ENCODE data around the gene HECW1. TPM values are rescaled to one million over a fixed set of nuclear protein-coding genes. Genes with fewer than 3 reads are reported as not detected.

Gene HECW1
- total RNA-seq, 4 donors from 2014 or later: 0.62 to 4.3 (median 1.4) TPM; not detected in 1

GRCh38 chr7:43387932-43388331 is 275.5 kb downstream of the HECW1 start:
- 73 to 86% methylated on average over 3 of the region's 3 CpGs for WGBS, 2 donors
- intact Hi-C loops (cut with DNase I; ENCODE audit: low total_unique reads): no loop called here
- H3K4me3 ChIP-seq (ENCODE audit: low read depth, poor library complexity, severe bottlenecking): no peak overlapping the region

GRCh38 chr7:43390576-43390975 is 278.1 kb downstream of the HECW1 start:
- 92 to 96% methylated on average over 1 of the region's 1 CpG for WGBS, 2 donors
- intact Hi-C loops (cut with DNase I; ENCODE audit: low total_unique reads): no loop called here
- DNase-seq (ENCODE audit: low spot score in 2 of 2): no peak
- TF ChIP-seq CTCF (IDR thresholded peaks at IDR 0.05) (no peak), POLR2A (IDR thresholded peaks at IDR 0.05) (no peak)
- H3K4me3 ChIP-seq (ENCODE audit: low read depth, poor library complexity, severe bottlenecking): no peak overlapping the region

More at GRCh38 chr7:43387932-43388331, 275.5 kb downstream of the HECW1 start:
- TF ChIP-seq POLR2A (IDR thresholded peaks at IDR 0.05): no peak
- TF ChIP-seq CTCF (IDR thresholded peaks at IDR 0.05): no peak
- DNase-seq (ENCODE audit: low spot score in 2 of 2): no peak

GRCh38 chr7:43391518-43391917 is 279.1 kb downstream of the HECW1 start:
- no peak for TF ChIP-seq POLR2A (IDR thresholded peaks at IDR 0.05)
- no peak for TF ChIP-seq CTCF (IDR thresholded peaks at IDR 0.05)
- 38 to 45% methylated on average over 1 of the region's 1 CpG for WGBS, 2 donors
- no peak overlapping the region for H3K4me3 ChIP-seq (ENCODE audit: low read depth, poor library complexity, severe bottlenecking)
- no peak for DNase-seq (ENCODE audit: low spot score in 2 of 2)
- intact Hi-C loops (cut with DNase I; ENCODE audit: low total_unique reads): no loop called here

- intact Hi-C loops (cut with DNase I; ENCODE audit: low total_unique reads): no loop called here
- no peak for TF ChIP-seq POLR2A (IDR thresholded peaks at IDR 0.05)
- TF ChIP-seq CTCF (IDR thresholded peaks at IDR 0.05): no peak
- no peak overlapping the region for H3K4me3 ChIP-seq (ENCODE audit: low read depth, poor library complexity, severe bottlenecking)
- 71 to 83% methylated on average over 2 of the region's 2 CpGs for WGBS, 2 donors
- no peak for DNase-seq (ENCODE audit: low spot score in 2 of 2)
These were observed 280.3 kb downstream of the HECW1 start for GRCh38 chr7:43392638-43393330.

GRCh38 chr7:43394441-43395130 is 282.1 kb downstream of the HECW1 start:
- WGBS, 2 donors: 78 to 86% methylated on average over 7 of the region's 7 CpGs
- DNase-seq (ENCODE audit: low spot score in 2 of 2): no peak
- H3K4me3 ChIP-seq (ENCODE audit: low read depth, poor library complexity, severe bottlenecking): no peak overlapping the region
- intact Hi-C loops (cut with DNase I; ENCODE audit: low total_unique reads): no loop called here
- no peak for TF ChIP-seq POLR2A (IDR thresholded peaks at IDR 0.05)
- TF ChIP-seq CTCF (IDR thresholded peaks at IDR 0.05): no peak

All from lower leg skin (tissue), 4 donors.